Measurements from ENCODE around the gene TSC22D2.

DNA sequence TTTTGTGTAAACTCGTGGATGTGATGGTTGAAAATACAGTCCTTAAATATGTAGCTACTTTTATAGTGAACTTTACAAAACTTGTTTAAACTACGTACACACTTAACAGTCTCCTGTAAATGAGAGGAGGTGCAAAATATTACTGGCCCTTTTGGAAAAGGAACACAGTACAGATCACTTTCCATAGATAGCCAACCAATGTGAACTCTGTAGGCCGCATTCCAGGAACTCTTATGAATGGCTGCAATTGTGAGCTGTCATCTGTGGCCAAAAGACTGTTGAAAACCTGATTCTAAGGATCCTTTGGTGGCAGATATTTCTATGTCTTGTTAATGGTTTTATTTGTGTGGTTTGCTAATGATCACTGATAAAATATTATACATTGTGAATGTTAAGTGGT lies 6.2 kb downstream of the TSC22D2 start:
- TF ChIP-seq, protein P1, sequence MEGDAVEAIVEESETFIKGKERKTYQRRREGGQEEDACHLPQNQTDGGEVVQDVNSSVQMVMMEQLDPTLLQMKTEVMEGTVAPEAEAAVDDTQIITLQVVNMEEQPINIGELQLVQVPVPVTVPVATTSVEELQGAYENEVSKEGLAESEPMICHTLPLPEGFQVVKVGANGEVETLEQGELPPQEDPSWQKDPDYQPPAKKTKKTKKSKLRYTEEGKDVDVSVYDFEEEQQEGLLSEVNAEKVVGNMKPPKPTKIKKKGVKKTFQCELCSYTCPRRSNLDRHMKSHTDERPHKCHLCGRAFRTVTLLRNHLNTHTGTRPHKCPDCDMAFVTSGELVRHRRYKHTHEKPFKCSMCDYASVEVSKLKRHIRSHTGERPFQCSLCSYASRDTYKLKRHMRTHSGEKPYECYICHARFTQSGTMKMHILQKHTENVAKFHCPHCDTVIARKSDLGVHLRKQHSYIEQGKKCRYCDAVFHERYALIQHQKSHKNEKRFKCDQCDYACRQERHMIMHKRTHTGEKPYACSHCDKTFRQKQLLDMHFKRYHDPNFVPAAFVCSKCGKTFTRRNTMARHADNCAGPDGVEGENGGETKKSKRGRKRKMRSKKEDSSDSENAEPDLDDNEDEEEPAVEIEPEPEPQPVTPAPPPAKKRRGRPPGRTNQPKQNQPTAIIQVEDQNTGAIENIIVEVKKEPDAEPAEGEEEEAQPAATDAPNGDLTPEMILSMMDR (IDR thresholded peaks at IDR 0.05), result no peak
- TF ChIP-seq ZFX (IDR thresholded peaks at IDR 0.05; ENCODE audit: borderline replicate concordance), result no peak
